Lung (tissue), 12 donors: ENCODE measurements around the gene OAF. TPM values are rescaled to one million over a fixed set of nuclear protein-coding genes. Genes with fewer than 3 reads are reported as not detected.

Source experiments
- ATAC-seq: fragments of 200-7000 bp; cut with Tn5 transposase; one replicate; pipeline ENCODE4 v1.9.1; 2020; ENCODE audit warnings: moderate number of reproducible peaks; ENCODE audit not compliant: insufficient read depth, low FRiP score
- DNase-seq, 3 donors: peaks; one replicate each; pipeline ENCODE4 v3.0.0-alpha.2; 2013 to 2017
- H3K27ac ChIP-seq, 2 donors: one replicate each; pipeline ENCODE4 v1.5.1; 2013; ENCODE audit warnings: mild to moderate bottlenecking in 2 of 2, moderate library complexity in 2 of 2, control low read depth in 1 of 2, inconsistent platforms in 1 of 2, low read depth in 1 of 2, low read length in 1 of 2
- H3K27me3 ChIP-seq, 3 donors: one replicate each; pipeline ENCODE4 v1.5.1; 2013; ENCODE audit warnings: low read length in 2 of 3; ENCODE audit not compliant: control insufficient read depth in 3 of 3, insufficient read depth in 3 of 3
- H3K36me3 ChIP-seq, 4 donors: one replicate each; pipeline ENCODE4 v1.5.1; 2013; ENCODE audit warnings: low read length in 4 of 4, mild to moderate bottlenecking in 1 of 4, moderate library complexity in 1 of 4; ENCODE audit not compliant: control insufficient read depth in 4 of 4, insufficient read depth in 4 of 4
- H3K4me1 ChIP-seq, 5 donors: one replicate each; pipeline ENCODE4 v1.5.1; 2013; ENCODE audit warnings: low read length in 5 of 5, mild to moderate bottlenecking in 2 of 5, moderate library complexity in 1 of 5; ENCODE audit not compliant: control insufficient read depth in 5 of 5, insufficient read depth in 5 of 5
- H3K4me3 ChIP-seq: one replicate; pipeline ENCODE4 v1.5.1; 2013; ENCODE audit warnings: mild to moderate bottlenecking, control low read depth, moderate library complexity
- H3K9ac ChIP-seq, 2 donors: one replicate each; pipeline ENCODE4 v1.5.1; 2013; ENCODE audit warnings: low read length in 2 of 2, control low read depth in 1 of 2; ENCODE audit not compliant: insufficient read depth in 1 of 2
- H3K9me3 ChIP-seq, 4 donors: one replicate each; pipeline ENCODE4 v1.5.1; 2013; ENCODE audit warnings: low read length in 3 of 4, mild to moderate bottlenecking in 1 of 4, moderate library complexity in 1 of 4; ENCODE audit not compliant: control insufficient read depth in 4 of 4, insufficient read depth in 3 of 4
- WGBS, 2 donors: extraction: QIAGEN DNeasy Blood & Tissue Kit; methylation state at CpG; one replicate each; pipeline ENCODE4 v1.1.7; 2013; 5-methylcytosine and 5-hydroxymethylcytosine counted together
- polyA plus RNA-seq, 2 donors: library from polyadenylated mRNA; stranded (reverse); fragments of 200-250 nt; gene quantifications; one replicate each; pipeline ENCODE4 v1.2.1, GENCODE V29; 2013
- total RNA-seq, 2 donors: library from RNA; depleted of rRNA in 1 of 2; stranded (reverse); fragments of >200 nt in 1 of 2; gene quantifications; one replicate each; pipeline ENCODE4 v1.2.1, GENCODE V29; 2014 to 2021
- TF ChIP-seq, protein P1 (sequence below): IDR thresholded peaks from 2 replicates; pipeline ENCODE4 v1.5.1; 2012; ENCODE audit warnings: mild to moderate bottlenecking; ENCODE audit errors: control extremely low read depth, extremely low read depth
- donor health status: control.
- donor health status: control.
- donor health status: Bipolar disorder and iron deficiency.
- donor health status: healthy.
- donor health status: DM: yes; HTN: yes; CAD: no.

OAF gene
- total and polyA plus RNA-seq, 4 donors = 7.7 to 27.4 (median 12.0) TPM

DNA sequence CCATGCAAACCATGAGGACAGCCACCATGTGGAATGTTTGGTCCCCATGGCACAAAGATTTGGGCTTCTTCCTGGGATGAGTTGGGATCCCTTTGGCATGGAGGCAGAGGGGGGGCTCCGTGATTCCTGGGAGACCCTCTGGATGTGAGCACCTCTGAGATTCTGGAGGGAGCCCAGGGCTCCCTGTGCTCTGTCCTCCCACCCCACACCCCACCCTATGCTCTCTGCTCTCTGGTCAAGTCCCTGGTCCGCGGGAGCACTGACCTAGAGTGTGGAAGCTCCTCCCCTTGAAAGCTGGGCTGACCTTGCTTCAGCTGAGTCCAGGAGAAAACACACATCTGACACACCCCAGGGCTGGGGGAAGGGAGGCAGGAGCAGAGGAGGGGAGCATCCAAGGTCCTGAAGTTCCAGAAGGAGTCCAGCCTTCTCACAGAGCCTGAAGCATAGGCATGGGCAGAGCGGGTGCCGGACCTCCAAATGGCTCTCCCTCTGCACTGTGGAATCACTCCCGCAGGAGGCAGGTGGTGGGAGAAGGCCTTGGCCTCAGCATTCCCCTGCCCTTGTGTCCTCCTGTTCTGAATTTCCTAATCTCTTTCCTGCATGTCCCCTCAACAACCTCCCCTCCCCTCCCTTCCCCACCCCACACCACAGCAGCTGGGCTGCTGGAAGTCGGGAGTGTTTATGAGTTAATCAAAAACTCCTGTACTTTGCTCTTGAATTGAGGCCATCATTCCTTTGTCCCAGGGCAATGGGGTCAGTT lies 25.7 kb upstream of the OAF start:
- TF ChIP-seq, protein P1, sequence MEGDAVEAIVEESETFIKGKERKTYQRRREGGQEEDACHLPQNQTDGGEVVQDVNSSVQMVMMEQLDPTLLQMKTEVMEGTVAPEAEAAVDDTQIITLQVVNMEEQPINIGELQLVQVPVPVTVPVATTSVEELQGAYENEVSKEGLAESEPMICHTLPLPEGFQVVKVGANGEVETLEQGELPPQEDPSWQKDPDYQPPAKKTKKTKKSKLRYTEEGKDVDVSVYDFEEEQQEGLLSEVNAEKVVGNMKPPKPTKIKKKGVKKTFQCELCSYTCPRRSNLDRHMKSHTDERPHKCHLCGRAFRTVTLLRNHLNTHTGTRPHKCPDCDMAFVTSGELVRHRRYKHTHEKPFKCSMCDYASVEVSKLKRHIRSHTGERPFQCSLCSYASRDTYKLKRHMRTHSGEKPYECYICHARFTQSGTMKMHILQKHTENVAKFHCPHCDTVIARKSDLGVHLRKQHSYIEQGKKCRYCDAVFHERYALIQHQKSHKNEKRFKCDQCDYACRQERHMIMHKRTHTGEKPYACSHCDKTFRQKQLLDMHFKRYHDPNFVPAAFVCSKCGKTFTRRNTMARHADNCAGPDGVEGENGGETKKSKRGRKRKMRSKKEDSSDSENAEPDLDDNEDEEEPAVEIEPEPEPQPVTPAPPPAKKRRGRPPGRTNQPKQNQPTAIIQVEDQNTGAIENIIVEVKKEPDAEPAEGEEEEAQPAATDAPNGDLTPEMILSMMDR = no peak
- DNase-seq (peak; percentile 61 to 76 (median 65)), ATAC-seq (no peak)
- no peaks in the 10 kb centered on the region for H3K36me3 ChIP-seq
- H3K4me1 ChIP-seq = peaks cover 0 to 76% (median 48%) of the 10 kb centered on the region in 5 donors
- no peak overlapping the region for H3K9ac ChIP-seq
- 62 to 67% methylated on average over 7 of the region's 7 CpGs for WGBS, 2 donors
- H3K4me3 ChIP-seq = no peak overlapping the region
- no peaks in the 10 kb centered on the region for H3K27me3 ChIP-seq
- H3K9me3 ChIP-seq = no peaks in the 10 kb centered on the region
- peak overlapping the region in 1 of 2 donors; percentile 11 for H3K27ac ChIP-seq

DNA sequence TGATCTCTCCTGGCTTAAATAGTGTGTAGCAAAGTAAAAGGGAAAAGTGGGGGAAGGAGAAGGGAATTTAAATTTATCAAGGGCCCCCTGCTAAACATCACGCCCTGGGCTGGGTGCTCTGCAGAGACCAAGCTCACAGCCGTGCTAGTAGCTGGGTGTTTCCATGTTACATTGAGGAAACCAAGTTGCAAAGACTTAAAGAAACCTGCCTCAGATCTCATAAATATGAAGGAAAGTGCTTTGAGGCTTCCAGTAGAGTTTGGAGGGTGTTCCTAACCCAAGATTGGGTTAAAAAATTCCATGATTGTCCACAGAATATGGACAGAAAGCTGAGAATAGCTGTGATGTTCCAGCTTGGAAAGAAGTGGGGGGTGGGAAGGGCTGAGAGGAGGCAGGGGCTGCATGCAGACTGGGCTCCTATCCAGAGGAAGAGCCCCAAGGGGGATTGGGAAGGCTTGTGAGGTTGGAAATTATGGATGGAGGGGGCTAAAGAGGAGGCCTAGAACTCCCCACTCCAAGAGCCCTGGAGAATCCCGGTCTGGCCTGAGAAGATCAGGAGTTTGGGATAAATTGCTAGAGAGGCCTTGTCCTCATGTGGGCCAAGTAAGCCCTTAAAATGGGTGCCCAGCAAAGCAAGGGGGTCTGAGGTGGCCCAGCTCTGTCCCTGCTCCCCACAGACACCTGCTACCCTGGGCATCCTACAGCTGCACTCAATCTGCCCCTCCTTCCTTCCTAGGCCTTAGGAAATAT lies 25.0 kb upstream of the OAF start:
- peak overlapping the region in 1 of 2 donors; percentile 16 for H3K9ac ChIP-seq
- TF ChIP-seq, protein P1 = no peak
- no peaks in the 10 kb centered on the region for H3K9me3 ChIP-seq
- H3K4me1 ChIP-seq = peaks cover 0 to 70% (median 48%) of the 10 kb centered on the region in 5 donors
- no peak overlapping the region for H3K4me3 ChIP-seq
- H3K27ac ChIP-seq = peak overlapping the region in 1 of 2 donors; percentile 11
- no peaks in the 10 kb centered on the region for H3K27me3 ChIP-seq
- no peaks in the 10 kb centered on the region for H3K36me3 ChIP-seq
- no peak for ATAC-seq
- peak; percentile 79 to 94 (median 92) for DNase-seq
- WGBS, 2 donors = 74 to 76% methylated on average over 3 of the region's 3 CpGs

DNA sequence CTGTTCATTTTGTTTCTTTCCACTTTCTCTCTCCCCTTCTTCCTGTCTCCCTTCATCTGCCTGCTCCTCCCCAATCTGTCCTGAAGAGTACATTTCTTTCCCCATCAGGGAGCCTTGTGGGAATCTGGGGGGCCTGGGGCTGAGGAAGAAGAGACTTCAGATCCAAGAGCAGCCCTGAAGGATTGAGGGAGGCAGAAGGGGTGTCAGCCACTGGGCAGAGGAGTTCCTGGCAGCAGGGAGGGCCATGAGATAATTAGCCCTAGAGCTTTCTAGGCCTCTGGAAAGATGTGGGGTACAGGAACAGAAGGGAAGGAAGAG lies 24.4 kb upstream of the OAF start:
- Histone ChIP-seq H3K4me3 (no peak overlapping the region), H3K36me3 (no peaks in the 10 kb centered on the region), H3K9me3 (no peaks in the 10 kb centered on the region), H3K4me1 (peaks cover 0 to 71% (median 48%) of the 10 kb centered on the region in 5 donors), H3K9ac (peak overlapping the region in 1 of 2 donors; percentile 16), H3K27ac (peak overlapping the region; percentile 26 to 40), H3K27me3 (no peaks in the 10 kb centered on the region)
- ATAC-seq = no peak
- TF ChIP-seq, protein P1 = no peak
- peak in 1 of 3 donors; percentile 55 for DNase-seq
